ES-I3 (cell line): ENCODE measurements around the gene PSMC3.

Experiments
- H3K36me3 ChIP-seq: 2 replicates; pipeline ENCODE4 v1.6.1; 2013; ENCODE audit warnings: mild to moderate bottlenecking, low read length, control low read depth, moderate library complexity; ENCODE audit not compliant: insufficient read depth
- H3K4me1 ChIP-seq: 2 replicates; pipeline ENCODE4 v1.6.1; 2013; ENCODE audit warnings: mild to moderate bottlenecking, control low read depth, low read length; ENCODE audit not compliant: insufficient read depth
- H3K9ac ChIP-seq: 2 replicates; pipeline ENCODE4 v1.6.1; 2013; ENCODE audit warnings: low read depth, mild to moderate bottlenecking, low read length, moderate library complexity
- H3K9me3 ChIP-seq: 2 replicates; pipeline ENCODE4 v1.6.1; 2013; ENCODE audit warnings: mild to moderate bottlenecking, low read length, moderate library complexity; ENCODE audit not compliant: control insufficient read depth, insufficient read depth

The PSMC3 gene

DNA sequence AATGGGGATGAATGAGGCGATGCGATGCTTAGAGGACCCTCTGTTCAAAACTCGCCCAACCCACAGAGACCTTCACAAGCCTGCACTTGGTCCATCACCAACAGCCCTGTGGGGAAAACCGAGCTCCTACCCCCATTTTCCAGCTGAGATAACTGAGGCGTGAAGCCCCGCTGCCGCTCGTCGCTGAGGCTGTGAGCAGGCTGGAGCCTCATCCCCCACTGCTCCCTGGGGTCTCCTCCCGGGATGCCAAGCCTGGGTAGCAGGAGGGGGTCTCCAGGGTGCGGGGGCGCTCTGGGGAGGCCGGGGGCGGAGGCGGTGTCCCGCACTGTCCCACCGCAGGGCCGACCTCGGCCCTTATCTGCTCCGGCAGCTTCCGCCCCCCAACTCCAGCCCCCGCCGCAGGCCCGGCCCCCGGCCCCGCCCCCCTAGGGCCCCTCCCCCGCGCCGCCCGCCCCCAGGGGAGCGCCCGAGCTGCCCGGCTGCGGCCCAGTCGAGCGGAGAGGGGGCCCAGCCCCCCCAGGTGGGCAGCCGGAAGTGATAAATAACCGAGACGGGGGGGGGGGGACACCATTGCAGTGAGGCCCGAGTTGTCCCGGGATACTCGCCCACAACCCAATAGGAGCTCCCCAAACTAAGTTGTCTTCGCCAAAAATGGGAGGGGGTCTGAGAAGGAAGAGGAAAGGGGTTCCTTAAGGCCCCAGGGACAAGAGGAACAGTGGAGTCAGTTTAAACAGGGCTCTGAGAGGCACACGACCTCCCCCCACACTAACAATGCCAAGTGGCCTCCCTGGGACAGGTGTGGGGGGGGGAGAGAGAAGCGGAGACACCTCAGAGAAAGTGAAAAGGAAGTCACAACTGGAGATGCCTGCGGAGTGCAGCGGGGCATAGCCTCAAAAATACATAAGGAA lies 26.1 kb downstream of the PSMC3 start:
- Histone ChIP-seq H3K4me1 (peaks cover 13% of the 10 kb centered on the region), H3K9me3 (no peaks in the 10 kb centered on the region), H3K36me3 (no peaks in the 10 kb centered on the region), H3K9ac (peak overlapping the region; percentile 46)

DNA sequence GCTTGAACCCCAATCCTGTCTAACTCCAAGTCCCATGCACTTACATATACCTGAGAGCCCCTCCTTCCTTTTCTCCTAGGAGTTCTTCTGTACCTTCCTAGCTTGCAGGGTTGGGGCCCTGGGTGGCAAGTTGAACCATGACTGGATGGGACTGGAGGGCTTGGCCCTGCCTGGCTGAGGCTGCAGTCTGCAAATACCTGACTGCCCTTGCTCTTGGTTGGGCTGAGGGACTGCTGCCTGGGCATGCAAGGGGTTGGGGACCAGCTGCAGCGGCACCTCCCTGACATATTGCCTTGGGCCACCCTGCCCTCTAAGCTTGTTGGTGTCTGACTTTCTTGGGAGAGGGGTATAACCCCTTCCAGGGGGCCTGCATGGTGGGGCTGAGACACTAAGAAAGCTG lies 27.7 kb downstream of the PSMC3 start:
- Histone ChIP-seq H3K4me1 (peaks cover 14% of the 10 kb centered on the region), H3K9ac (no peak overlapping the region), H3K36me3 (no peaks in the 10 kb centered on the region), H3K9me3 (no peaks in the 10 kb centered on the region)

- no peaks in the 10 kb centered on the region for H3K36me3 ChIP-seq
- no peak overlapping the region for H3K9ac ChIP-seq
- H3K9me3 ChIP-seq, result no peaks in the 10 kb centered on the region
- peaks cover 17% of the 10 kb centered on the region for H3K4me1 ChIP-seq
Observed at GRCh38 chr11:47398011-47398410, 28.2 kb downstream of the PSMC3 start.

DNA sequence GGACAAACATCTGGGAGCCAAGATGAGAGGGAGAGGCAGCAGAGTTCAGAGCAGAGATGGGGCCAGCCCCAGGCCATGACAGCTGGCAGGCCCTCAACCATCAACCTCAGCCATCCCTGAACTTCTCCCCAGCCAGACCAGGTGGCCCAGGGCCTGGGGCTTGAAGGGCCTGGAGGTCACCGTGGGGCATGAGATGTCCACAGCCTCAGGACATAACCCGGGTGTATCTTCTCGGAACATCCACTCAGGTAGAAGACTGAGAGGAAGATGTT lies 30.3 kb downstream of the PSMC3 start:
- Histone ChIP-seq H3K9ac (no peak overlapping the region), H3K36me3 (no peaks in the 10 kb centered on the region), H3K9me3 (no peaks in the 10 kb centered on the region), H3K4me1 (peaks cover 10% of the 10 kb centered on the region)

DNA sequence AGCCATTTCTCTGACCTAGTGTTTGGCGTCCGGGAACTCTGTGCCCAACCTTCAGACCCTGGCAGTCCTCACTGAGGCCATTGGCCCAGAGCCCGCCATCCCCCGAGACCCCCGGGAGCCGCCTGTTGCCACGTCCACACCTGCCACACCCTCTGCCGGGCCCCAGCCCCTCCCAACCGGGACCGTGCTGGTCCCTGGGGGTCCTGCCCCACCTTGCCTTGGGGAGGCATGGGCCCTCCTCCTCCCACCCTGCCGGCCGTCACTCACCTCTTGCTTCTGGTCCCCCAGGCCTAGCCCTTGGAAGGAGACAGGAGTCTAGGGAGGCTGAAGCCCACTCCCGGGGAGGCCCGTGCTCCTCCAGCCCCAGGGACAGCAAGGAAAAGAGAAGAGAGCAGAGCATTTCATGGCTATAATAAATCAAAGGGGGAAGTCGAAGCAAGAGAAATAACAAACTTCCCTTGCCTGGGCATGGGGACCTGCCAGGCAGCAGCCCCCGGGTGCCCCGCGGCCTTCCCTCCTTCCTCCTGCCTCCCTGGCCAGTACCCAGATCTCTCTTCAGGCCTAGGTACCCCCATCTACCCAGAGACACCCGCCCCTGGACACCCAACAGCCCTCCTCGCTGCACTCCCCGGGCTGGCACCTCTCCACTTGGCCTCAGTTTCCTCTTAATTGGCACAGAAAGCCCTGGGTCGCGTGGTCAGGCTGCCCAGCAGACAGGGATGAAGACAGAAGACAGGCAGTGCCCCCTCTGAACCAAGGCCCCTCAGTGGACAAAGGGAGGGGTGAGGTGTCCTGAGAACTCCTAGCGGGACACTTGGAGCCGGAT lies 30.8 kb downstream of the PSMC3 start:
- H3K9me3 ChIP-seq, result no peaks in the 10 kb centered on the region
- H3K36me3 ChIP-seq, result no peaks in the 10 kb centered on the region
- H3K4me1 ChIP-seq, result peaks cover 10% of the 10 kb centered on the region
- no peak overlapping the region for H3K9ac ChIP-seq

- Histone ChIP-seq H3K36me3 (no peaks in the 10 kb centered on the region), H3K9ac (no peak overlapping the region), H3K9me3 (no peaks in the 10 kb centered on the region), H3K4me1 (peaks cover 10% of the 10 kb centered on the region)
Observed at GRCh38 chr11:47394322-47395222, 31.7 kb downstream of the PSMC3 start.

DNA sequence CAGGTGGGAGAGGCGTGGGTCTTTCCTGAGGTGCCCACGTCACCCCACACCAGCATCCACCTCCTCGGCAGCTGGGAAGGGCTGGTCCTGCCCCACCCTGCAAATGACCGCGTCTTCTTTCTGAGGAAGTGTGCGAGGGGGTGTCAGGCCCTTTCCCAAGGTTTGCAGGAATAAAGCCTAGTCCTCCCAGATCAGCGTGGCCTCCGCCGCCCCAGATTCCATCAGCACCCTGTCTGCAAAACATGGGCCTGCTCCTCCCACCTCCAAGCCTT lies 32.3 kb downstream of the PSMC3 start:
- H3K4me1 ChIP-seq, result peaks cover 10% of the 10 kb centered on the region
- no peaks in the 10 kb centered on the region for H3K9me3 ChIP-seq
- no peak overlapping the region for H3K9ac ChIP-seq
- no peaks in the 10 kb centered on the region for H3K36me3 ChIP-seq

DNA sequence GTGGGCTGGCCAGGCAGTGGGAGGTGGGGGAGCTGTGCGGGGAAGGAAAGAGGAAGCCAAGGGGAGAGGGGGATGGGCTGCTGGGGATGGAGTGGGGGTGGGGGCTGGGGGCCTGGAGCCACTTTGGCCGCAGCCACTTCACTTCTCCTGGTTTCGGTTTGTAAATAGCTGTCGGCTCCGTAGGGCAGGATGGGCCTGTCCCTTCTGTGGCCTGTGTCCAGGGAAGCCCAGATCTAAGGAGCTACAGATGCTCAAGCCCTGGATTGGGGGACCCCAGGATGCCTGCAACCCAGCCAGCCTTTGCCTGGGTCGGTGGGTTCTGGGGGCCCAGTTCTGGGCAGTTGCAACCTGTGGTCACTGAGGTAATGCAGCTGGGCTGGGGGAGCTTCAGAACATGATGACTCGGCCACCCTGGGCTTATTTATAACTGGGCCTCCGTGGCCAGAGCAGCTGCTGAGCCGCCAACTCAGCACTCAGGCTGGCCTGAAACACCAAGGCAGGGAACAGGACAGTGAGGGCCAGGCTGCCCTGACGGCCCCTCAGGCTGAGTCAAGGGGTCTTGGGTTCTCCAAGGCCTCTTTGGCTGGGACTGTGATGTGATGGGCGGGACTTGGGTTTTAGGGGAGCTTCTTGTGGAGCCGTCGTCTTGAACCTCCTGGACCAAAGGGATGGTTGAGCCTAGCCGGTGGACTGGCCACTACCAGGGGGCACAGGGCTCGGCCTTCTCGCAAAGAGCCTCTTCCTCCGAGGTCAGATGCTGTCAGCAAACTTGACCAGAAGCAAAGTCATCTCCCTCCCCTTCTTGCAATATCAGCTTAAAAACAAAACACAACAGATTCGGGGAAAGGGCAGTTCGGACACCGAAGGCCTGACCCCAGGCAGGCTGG lies 32.8 kb downstream of the PSMC3 start:
- H3K9ac ChIP-seq, result no peak overlapping the region

GRCh38 chr11:47392546-47393162 lies 33.6 kb downstream of the PSMC3 start:
- Histone ChIP-seq H3K9ac (no peak overlapping the region), H3K9me3 (no peaks in the 10 kb centered on the region), H3K36me3 (no peaks in the 10 kb centered on the region), H3K4me1 (peaks cover 4% of the 10 kb centered on the region; the same call in 1 of the 2 replicates)

More for the DNA sequence above, 32.8 kb downstream of the PSMC3 start:
- Histone ChIP-seq H3K4me1 (peaks cover 10% of the 10 kb centered on the region), H3K9me3 (no peaks in the 10 kb centered on the region), H3K36me3 (no peaks in the 10 kb centered on the region)

DNA sequence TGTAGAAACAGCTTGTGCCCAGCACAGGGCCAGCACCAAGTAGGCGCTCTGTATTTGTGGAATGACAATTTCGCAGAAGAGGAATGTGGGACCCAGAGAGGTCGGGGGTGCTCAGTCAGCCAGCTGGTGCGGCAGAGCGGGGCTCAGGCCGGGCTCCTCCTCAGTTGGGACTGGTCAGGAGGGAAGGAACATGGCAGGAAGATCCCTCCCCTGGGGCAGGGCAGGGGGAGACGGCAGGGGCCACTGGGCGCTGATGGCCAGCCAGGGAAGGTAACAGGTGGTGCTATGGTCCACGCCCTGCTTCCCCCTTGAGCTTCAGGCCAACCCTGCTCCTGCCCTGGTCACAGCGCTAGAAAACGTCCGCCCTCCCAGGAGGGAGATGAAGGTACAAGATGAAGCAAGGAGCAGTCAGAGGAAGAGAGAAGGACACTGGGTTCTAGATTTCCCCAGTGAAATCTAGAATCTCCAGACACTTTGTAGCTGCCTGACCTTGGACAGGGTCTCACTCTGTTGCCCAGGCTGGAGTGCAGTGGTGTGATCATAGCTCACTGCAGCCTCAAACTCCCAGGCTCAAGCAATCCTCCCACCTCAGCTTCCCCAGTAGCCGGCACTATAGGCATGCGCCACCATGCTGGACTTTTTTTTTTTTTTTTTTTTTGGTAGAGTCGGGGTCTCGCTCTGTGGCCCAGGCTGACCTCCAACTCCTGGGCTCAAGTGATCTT lies 34.4 kb downstream of the PSMC3 start:
- Histone ChIP-seq H3K36me3 (no peaks in the 10 kb centered on the region), H3K9ac (no peak overlapping the region), H3K9me3 (no peaks in the 10 kb centered on the region), H3K4me1 (peaks cover 4% of the 10 kb centered on the region; the same call in 1 of the 2 replicates)

DNA sequence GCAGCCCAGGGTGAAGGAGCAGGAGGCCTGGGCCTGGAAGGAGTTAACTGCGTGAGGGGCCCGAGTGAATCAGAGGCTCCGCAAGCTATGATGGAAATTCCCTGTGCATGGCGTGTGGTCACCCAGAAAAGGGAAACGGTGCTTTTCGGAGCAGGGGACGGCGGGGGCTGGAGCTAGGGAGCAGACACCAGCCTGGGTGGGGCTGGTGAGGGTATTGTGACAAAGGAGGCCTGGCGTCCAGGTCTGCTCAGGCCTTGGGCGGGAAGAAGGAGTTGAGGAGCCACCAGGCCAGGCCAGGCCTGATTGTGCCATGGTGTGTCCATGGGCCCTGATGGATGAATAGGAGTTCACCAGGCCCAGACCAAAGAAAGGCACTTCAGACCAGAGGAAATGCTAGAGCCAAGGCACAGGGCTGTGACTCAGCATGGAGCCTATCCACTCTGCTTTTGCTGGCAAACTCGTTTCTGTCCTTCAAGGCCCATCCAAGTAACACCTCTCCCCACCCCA lies 35.1 kb downstream of the PSMC3 start:
- H3K9me3 ChIP-seq, result no peaks in the 10 kb centered on the region
- H3K9ac ChIP-seq, result no peak overlapping the region
- no peaks in the 10 kb centered on the region for H3K36me3 ChIP-seq
- H3K4me1 ChIP-seq, result peaks cover 4% of the 10 kb centered on the region; the same call in 1 of the 2 replicates

DNA sequence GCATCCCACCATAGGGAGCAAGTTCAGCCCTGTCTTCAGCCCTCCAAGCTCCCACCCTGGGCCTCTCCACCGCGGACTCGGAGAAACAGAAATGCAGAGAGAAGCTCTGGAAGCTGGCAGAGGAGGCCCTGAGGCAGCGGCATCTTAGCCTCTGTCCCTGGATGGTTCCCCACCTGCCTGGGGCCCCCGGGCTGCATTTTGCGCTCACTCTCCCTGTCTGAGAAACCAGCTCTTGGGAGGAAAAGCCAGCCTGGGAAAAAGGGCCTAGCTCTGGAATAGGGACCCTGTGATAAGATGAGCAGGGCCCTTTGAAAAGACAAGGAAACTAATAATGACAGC lies 35.8 kb downstream of the PSMC3 start:
- Histone ChIP-seq H3K9ac (no peak overlapping the region), H3K36me3 (no peaks in the 10 kb centered on the region), H3K4me1 (peaks cover 4% of the 10 kb centered on the region; the same call in 1 of the 2 replicates), H3K9me3 (no peaks in the 10 kb centered on the region)
